ENCODE results near the gene DOCK2.

- TF ChIP-seq CTCF (IDR thresholded peaks at IDR 0.05) (no peak), POLR2A (IDR thresholded peaks at IDR 0.05) (no peak), POLR2AphosphoS5 (IDR thresholded peaks at IDR 0.05) (no peak)
These were observed 368.9 kb downstream of the DOCK2 start for GRCh38 chr5:170006021-170006420.
